GM12878 (cell line): ENCODE measurements around the gene DMPK. TPM values are rescaled to one million over a fixed set of nuclear protein-coding genes. Genes with fewer than 3 reads are reported as not detected.

Experiments
- ATAC-seq: fragments of 200-7000 bp; cut with Tn5 transposase; 3 replicates; pipeline ENCODE4 v1.9.1; 2020; ENCODE audit warnings: mild to moderate bottlenecking, moderate library complexity
- BruUV-seq: library from RNA; stranded (reverse); fragments of 400-500 nt; replicated peaks from 2 replicates; lab custom pipeline; 2021; lab: Mats Ljungman, UMichigan
- CTCF ChIA-PET: fragments of 300-600 bp; sonication (Branson Sonifier 250); formaldehyde crosslinking; extraction: SDS; loops from one replicate; lab custom pipeline; 2021; ENCODE audit warnings: inconsistent platforms; lab: Yijun Ruan, JAX
- POLR2A ChIA-PET: fragments of 350-600 bp; formaldehyde crosslinking; extraction: SDS; loops from one replicate; lab custom pipeline; 2021; ENCODE audit warnings: inconsistent platforms; lab: Charles Lee
- RAD21 ChIA-PET: fragments of 300-600 bp; sonication (Branson Sonifier 250); formaldehyde crosslinking; loops from one replicate; lab custom pipeline; 2023; ENCODE audit warnings: antibody characterized with exemption; ENCODE audit not compliant: unreplicated experiment; lab: Charles Lee
- SMC1A ChIA-PET: fragments of 300-600 bp; sonication (Branson Sonifier 250); formaldehyde crosslinking; loops from one replicate; lab custom pipeline; 2023; ENCODE audit not compliant: unreplicated experiment, uncharacterized antibody; lab: Charles Lee
- DNase-seq: peaks from one replicate; pipeline ENCODE4 v3.0.0-alpha.2; 2011; ENCODE audit warnings: low read depth, low spot score
- FAIRE-seq: peaks from 3 replicates; lab custom pipeline; 2011; peaks lifted over from hg19 to GRCh38; lab: Jason Lieb, UNC
- H2AFZ ChIP-seq: 2 replicates; pipeline ENCODE4 v1.6.0; 2011; ENCODE audit warnings: low read depth, low read length, control low read depth; ENCODE audit not compliant: control insufficient read depth
- H3K27ac ChIP-seq: 2 replicates; pipeline ENCODE4 v1.5.1; 2011; ENCODE audit warnings: control low read depth; ENCODE audit not compliant: control insufficient read depth, insufficient read depth
- H3K27me3 ChIP-seq, 2 experiments: replicated peaks in 1 of 2; 2 replicates each; pipeline versions ENCODE4 v1.6.0 to v1.6.1; 2011; ENCODE audit warnings: low read length in 1 of 2; ENCODE audit not compliant: control insufficient read depth in 2 of 2, insufficient read depth in 2 of 2
- H3K36me3 ChIP-seq, 2 experiments: 2 replicates each; pipeline ENCODE4 v1.5.1; 2011; ENCODE audit warnings: low read length in 1 of 2; ENCODE audit not compliant: control insufficient read depth in 2 of 2, insufficient read depth in 2 of 2
- H3K4me1 ChIP-seq: 2 replicates; pipeline ENCODE4 v1.6.1; 2011; ENCODE audit warnings: mild to moderate bottlenecking, low read length, moderate library complexity, mixed read lengths; ENCODE audit not compliant: control insufficient read depth, insufficient read depth
- H3K4me2 ChIP-seq: 2 replicates; pipeline ENCODE4 v1.6.0; 2011; ENCODE audit warnings: control low read depth; ENCODE audit not compliant: control insufficient read depth, insufficient read depth
- H3K4me3 ChIP-seq: fragments of 200-600 bp; sonication (generic); 2 replicates; pipeline ENCODE4 v1.5.1; 2016
- H3K79me2 ChIP-seq: 2 replicates; pipeline ENCODE4 v1.6.0; 2011; ENCODE audit warnings: low read length; ENCODE audit not compliant: control insufficient read depth, insufficient read depth
- H3K9ac ChIP-seq: 2 replicates; pipeline ENCODE4 v1.8.0; 2011; ENCODE audit warnings: low read length, control low read depth, mixed read lengths; ENCODE audit not compliant: control insufficient read depth, insufficient read depth
- H3K9me3 ChIP-seq: replicated peaks from 3 replicates; pipeline ENCODE4 v1.5.1; 2011; ENCODE audit warnings: mild to moderate bottlenecking, low read length; ENCODE audit not compliant: control insufficient read depth, insufficient read depth
- H4K20me1 ChIP-seq: 2 replicates; pipeline ENCODE4 v1.6.0; 2011; ENCODE audit not compliant: control insufficient read depth, insufficient read depth
- ATF7 ChIP-seq: fragments of 450-650 bp; IDR thresholded peaks from 2 replicates; pipeline ENCODE4 v1.6.1; 2016; ENCODE audit warnings: low read depth, mild to moderate bottlenecking
- CBFB ChIP-seq: IDR thresholded peaks from 2 replicates; pipeline ENCODE4 v1.6.1; 2016; ENCODE audit warnings: antibody characterized with exemption, low read depth
- CREB1 ChIP-seq: IDR thresholded peaks from 2 replicates; pipeline ENCODE4 v1.6.1; 2012; ENCODE audit warnings: low read depth, mild to moderate bottlenecking, inconsistent platforms
- IRF3 ChIP-seq: fragments of 450-650 bp; IDR thresholded peaks from 2 replicates; pipeline ENCODE4 v1.6.1; 2014; ENCODE audit warnings: mild to moderate bottlenecking
- JUNB ChIP-seq: IDR thresholded peaks from 2 replicates; pipeline ENCODE4 v1.6.1; 2016; ENCODE audit warnings: antibody characterized with exemption, mild to moderate bottlenecking
- NRF1 ChIP-seq: conservative IDR thresholded peaks from 2 replicates; pipeline ENCODE4 v1.6.1; 2011; ENCODE audit warnings: mild to moderate bottlenecking, low read depth, low read length, improper control_type of control experiment
- PAX8 ChIP-seq: fragments of 450-650 bp; IDR thresholded peaks from 2 replicates; pipeline ENCODE4 v1.6.1; 2017; ENCODE audit warnings: mild to moderate bottlenecking, moderate library complexity
- PRDM15 ChIP-seq: fragments of 450-650 bp; formaldehyde crosslinking; IDR thresholded peaks from 2 replicates; pipeline ENCODE4 v1.4.0; 2020; ENCODE audit warnings: mild to moderate bottlenecking, moderate library complexity
- ZNF24 ChIP-seq: fragments of 450-650 bp; IDR thresholded peaks from 2 replicates; pipeline ENCODE4 v1.6.1; 2017; ENCODE audit warnings: antibody characterized with exemption, mild to moderate bottlenecking
- ZNF622 ChIP-seq: fragments of 450-650 bp; IDR thresholded peaks from 2 replicates; pipeline ENCODE4 v1.6.1; 2017; ENCODE audit warnings: mild to moderate bottlenecking, inconsistent platforms
- WGBS: methylation state at CpG from one replicate; pipeline ENCODE4 v1.1.6; 2016; ENCODE audit warnings: low lambda C conversion rate; ENCODE audit not compliant: insufficient replicate concordance, insufficient coverage; ENCODE audit errors: missing lambda C conversion rate; 5-methylcytosine and 5-hydroxymethylcytosine counted together
- in situ Hi-C: fragments of 300-500 bp; cut with MboI; formaldehyde crosslinking; loops from 9 replicates; pipeline ENCODE4 v1.14.3; 2018; ENCODE audit warnings: mixed read lengths
- intact Hi-C: fragments of 100-400 bp; cut with micrococcal nuclease; formaldehyde crosslinking; loops from one replicate; pipeline ENCODE4 v1.14.2; 2022; ENCODE audit not compliant: unreplicated experiment
- polyA plus RNA-seq, 11 experiments: library from polyadenylated mRNA; depleted of rRNA in 4 of 11; unstranded in 6 of 11; stranded (reverse) in 5 of 11; fragments of >200 nt; fragmentation: Nextera tagmentation in 4 of 11; fragmentation: Illumina TruSeq in 1 of 11; extraction: Ambion mirVana in 4 of 11; extraction: Trizol in 1 of 11; gene quantifications; 1 replicate in 1 of 11; 2 replicates in 10 of 11; pipeline versions ENCODE4 v1.2.1 to v1.2.3, GENCODE V29; 2011 to 2016; ENCODE audit warnings: inconsistent platforms in 2 of 11, missing spikeins in 2 of 11, low read depth in 1 of 11
- total RNA-seq, 4 experiments: library from RNA; depleted of rRNA in 3 of 4; stranded (reverse); fragments of >200 nt in 3 of 4; fragmentation: Illumina TruSeq in 1 of 4; extraction: Trizol in 1 of 4; gene quantifications; 2 replicates each; pipeline versions ENCODE4 v1.2.1 to v1.2.3, GENCODE V29; 2013 to 2021

Gene DMPK
- total and polyA plus RNA-seq, 10 of the 15 experiments (the other 5 are each of a cell fraction or from before 2014, with no cell fraction given): 0.60 to 33.6 (median 5.2) TPM

DNA sequence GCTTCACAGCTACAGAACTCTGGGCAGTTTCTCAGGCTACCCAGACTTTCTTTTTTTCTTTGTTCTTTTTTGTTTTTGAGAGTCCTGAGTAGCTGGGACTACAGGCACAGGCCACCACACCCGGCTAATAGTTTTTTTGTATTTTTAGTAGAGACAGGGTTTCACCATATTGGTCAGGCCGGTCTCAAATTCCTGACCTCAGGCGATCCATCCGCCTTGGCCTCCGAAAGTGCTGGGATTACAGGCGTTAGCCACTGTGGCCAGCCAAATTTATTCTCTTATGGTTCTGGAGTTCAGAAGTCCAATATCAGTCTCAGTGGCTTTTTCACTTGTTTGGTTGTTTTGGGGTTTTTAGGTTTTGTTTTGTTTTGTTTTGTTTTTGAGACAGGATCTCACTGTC lies 36.7 kb downstream of the DMPK start:
- H3K9ac ChIP-seq: no peak overlapping the region
- ChIA-PET CTCF (interaction anchor here (1.4 to 1.5 kb wide), 2 partner anchors 11 to 54 kb away, joined by 3 read pairs; no protein-coding TSS in a partner anchor), RAD21 (no interaction called here), SMC1A (no interaction called here), POLR2A (no interaction called here)
- no peaks in the 10 kb centered on the region for H4K20me1 ChIP-seq
- H3K4me1 ChIP-seq: no peaks in the 10 kb centered on the region
- no peak for TF ChIP-seq PRDM15
- TF ChIP-seq CREB1: no peak
- no peak for TF ChIP-seq ZNF622
- no peak for TF ChIP-seq PAX8
- no peak for TF ChIP-seq IRF3
- no peak for TF ChIP-seq ZNF24
- TF ChIP-seq ATF7: no peak
- TF ChIP-seq JUNB: no peak
- no peak for TF ChIP-seq CBFB
- no peak for TF ChIP-seq NRF1
- no peaks in the 10 kb centered on the region for H3K36me3 ChIP-seq
- H2AFZ ChIP-seq: no peak overlapping the region
- no peak for ATAC-seq
- BruUV-seq: no TSS peak
- DNase-seq: no peak
- no peak overlapping the region for H3K27ac ChIP-seq
- no peak for FAIRE-seq
- in situ Hi-C loops: no loop called here
- WGBS: 70% methylated on average over 6 of the region's 6 CpGs
- no peak overlapping the region for H3K4me2 ChIP-seq
- no peak overlapping the region for H3K4me3 ChIP-seq
- peaks cover 0 to 2% of the 10 kb centered on the region in 2 experiments; a peak in 2 of 4 replicates for H3K27me3 ChIP-seq
- intact Hi-C loops: no loop called here
- no peaks in the 10 kb centered on the region for H3K9me3 ChIP-seq
- H3K79me2 ChIP-seq: no peaks in the 10 kb centered on the region
